Endometrium (tissue), 2 donors: ENCODE results near the gene SAMD8.
"Not testable (repeated sequence)": the region's sequence is repeated elsewhere in the genome, so short reads cannot be mapped to it uniquely, and the experiment has no call there.

Experiments
- FAIRE-seq: peaks from 2 replicates; lab custom pipeline; 2012; peaks lifted over from hg19 to GRCh38; lab: Jason Lieb, UNC
- donor health status: control.
- donor health status: control.

The SAMD8 gene

DNA sequence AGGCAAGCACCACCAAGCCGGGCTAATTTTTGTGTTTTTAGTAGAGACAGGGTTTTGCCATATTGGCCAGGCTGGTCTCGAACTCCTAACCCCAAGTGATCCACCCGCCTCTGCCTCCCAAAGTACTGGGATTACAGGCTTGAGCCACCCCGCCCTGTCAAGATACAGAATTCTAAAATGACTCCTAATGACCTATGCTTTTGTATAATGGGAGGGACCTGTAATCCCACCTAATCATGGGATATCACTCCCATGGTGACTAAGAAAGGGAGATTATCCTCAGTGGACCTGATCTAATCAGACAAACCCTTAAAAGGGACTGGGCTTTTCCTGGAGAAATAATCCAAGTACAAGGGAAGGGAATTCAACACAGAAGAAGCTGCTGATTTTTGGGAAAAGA, 28.8 kb downstream of the SAMD8 start:
- FAIRE-seq: no peak

DNA sequence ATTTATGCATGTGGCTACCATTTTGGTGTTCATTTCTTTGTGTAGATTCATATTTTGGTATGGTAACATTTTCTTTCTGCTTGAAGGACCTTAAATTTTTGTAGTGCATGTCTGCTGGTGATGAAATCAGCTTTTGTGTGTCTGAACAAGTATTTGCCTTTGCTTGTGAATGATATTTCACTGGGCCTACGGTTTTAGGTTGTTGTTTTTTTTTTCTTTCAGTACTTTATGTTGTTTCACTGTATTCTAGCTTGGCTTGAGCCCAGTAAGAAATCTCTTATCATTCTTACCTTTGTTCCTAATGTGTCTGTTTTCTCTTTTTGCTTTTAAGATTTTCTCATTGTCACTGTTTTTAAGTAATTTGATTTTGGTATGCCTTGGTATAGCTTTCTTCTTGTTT, 31.9 kb downstream of the SAMD8 start:
- FAIRE-seq: no peak

DNA sequence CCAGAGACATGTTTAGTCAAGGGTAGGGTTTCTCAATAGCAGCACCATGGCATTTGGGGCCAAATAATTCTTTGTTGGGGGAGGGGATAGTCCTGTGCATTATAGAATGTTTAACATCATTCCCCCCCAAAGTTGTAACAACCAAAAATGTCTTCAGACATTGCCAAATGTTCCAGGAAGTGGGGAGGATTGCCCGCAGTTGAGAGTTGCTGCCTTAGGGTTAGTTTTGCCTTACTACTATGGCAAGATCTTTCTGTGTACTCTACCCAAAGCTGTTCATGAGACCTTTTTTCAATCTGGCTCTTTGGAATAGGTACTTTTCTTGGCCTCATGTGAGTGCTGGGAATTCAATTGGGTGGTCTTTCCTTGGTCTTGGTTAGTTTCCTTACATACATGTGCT, 34.1 kb downstream of the SAMD8 start:
- FAIRE-seq: no peak

DNA sequence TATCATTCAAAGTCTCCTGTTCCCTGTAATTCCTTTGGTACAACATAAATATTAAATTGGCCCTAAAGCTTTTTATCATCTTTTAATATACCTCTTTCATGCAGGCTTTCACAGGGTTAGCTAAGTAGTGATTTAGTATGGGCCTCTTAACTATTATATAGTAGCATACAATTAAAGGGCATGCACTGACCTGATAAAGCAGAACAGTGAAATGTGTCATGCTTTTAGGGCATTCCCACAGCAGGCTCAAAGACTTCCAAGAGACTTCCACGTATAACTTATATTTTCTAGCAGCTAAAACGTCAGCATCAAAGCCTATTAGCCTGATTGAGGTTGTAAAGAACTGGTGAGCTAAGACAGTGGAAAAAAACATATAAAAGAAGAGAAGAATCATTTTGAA, 35.3 kb downstream of the SAMD8 start:
- FAIRE-seq: no peak

DNA sequence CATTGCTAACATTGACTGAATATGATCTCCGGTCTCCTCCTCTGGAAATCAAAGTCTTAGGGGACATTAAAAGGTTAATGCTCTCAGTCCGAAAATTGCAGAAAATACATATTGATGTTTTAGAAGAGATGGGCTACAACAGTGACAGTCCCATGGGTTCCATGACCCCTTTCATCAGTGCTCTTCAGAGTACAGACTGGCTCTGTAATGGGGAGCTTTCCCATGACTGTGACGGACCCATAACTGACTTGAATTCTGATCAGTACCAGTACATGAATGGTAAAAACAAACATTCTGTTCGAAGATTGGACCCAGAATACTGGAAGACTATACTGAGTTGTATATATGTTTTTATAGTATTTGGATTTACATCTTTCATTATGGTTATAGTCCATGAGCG, 39.2 kb downstream of the SAMD8 start:
- FAIRE-seq: no peak

DNA sequence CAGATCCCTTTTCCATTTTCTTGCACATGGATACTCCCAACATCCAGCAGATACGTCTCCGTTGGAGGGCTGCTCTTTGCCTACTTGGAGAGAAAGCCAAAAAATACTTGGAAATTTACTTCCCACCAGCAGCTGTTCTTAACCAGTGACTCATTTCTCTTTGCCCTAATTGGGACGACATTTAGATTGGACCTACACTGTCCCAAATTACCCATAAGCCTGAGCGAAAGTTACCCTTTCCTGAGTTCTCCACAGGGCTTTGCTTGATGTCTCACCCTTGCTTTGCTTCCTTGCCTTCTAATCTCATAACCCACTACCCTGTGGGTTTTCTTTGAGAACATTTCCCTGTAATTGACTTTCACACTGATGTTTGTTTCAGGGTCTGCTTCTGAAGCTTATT, 48.1 kb downstream of the SAMD8 start:
- no peak for FAIRE-seq

DNA sequence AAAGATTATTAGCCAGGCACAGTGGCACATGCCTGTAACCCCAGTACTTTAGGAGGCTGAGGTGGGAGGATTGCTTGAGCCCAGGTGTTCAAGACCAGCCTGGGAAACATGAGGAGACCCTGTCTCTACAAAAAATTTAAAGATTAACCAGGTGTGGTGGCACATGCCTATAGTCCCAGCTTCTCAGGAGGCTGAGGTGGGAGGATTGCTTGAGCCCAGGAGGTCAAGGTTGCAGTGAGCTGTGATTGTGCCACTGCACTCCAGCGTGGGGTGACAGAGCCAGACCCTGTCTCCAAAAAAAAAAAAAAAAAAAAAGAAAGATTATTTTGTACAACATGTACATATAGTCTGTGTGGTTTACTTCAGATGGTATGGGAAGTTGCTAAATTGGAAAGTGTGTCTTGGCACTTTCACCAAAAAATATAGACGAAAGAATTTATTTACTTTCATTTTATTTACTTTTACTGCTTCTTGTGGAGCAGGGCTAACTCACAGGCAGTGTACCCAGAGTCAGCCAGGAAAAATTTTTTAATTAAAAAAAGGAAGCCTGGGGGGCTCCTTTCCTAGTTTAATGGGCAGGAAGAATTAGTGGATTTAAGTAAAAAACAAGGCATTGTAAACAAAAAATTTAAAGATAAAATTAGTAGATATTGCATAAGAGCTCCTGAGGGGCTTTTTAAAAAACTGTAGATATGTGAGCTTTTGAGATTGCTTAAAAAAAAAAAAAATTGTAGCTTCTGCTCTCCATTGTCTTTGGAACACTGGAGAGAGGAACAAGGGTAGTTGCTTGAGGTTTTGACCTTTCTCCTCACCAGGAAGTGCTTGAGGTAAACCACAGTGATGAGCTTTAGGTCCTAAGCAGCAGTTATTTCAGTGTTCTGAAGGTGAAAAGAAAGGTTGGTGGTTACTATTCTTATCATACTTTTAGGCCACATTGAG, 54.5 kb downstream of the SAMD8 start:
- no peak for FAIRE-seq

DNA sequence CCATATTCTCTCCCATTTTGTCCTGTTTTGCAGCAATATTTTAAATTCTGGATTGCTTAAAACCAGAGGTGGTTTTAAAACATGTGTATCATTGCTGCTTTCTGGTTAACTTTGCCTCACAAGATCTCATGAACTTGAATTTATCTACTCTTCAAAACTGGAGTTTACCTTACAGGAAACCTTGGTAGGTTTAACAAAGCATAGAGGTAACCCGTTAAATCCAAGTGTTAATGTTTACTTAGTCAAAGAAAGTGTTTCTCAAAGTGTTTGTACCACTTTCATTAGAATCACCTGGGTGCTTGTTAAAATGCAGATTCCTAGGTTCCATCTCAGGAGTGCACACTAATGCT, 55.1 kb downstream of the SAMD8 start:
- no peak for FAIRE-seq

DNA sequence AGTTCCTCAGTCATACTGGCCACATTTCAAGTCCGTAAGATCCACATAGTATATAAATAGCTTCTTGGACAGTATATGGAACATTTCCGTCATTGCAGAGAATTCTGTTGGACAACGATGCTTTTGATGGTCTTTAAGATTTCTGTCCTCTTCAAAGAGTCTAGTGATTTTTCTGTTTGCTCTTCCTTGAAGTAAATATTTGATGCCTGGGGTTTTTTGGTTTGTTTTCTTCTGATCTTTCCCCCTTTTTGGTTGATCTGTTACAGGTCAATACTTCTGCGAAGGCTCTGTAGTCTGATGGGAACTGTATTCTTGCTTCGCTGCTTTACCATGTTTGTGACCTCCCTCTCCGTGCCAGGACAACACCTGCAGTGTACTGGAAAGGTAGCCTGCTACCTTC, 56.8 kb downstream of the SAMD8 start:
- no peak for FAIRE-seq

DNA sequence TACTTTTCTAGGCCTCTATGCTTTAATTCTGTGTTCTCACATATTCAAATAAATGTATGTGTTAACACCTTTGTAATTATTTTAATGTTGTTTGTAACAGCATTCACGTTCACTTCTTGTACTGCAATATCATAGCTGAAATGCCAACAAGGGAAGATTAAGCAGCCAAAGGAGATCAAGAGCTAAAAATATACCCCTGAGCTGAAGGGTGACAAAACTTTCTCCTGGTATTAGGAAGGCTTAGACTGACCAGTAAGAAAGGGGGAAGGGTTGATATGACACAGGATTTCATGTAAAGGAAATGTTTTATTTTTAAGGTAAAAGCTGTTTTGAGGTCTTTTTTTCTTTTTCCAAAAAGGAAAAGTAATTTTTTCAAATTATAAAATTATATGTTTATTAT, 58.8 kb downstream of the SAMD8 start:
- FAIRE-seq: peak; percentile 26

DNA sequence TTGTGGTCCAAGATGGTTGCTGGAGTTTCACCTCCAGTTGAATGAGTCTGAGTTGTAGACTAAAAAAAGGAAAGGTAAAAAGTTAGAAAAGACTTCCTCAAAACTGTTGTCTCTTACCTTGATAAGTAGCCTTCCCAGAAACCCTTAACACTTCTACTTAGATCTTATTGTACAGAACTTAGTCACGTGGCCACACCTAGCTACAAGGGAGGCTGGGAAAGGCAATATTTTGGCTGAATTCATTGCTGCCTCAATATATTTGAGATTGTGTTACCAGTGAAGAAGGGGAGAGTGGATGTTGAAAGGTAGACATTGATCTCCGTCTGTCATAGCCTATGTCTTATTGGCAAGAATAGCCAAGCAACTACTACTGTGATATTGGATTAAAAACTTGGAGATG, 63.6 kb downstream of the SAMD8 start:
- no peak for FAIRE-seq

DNA sequence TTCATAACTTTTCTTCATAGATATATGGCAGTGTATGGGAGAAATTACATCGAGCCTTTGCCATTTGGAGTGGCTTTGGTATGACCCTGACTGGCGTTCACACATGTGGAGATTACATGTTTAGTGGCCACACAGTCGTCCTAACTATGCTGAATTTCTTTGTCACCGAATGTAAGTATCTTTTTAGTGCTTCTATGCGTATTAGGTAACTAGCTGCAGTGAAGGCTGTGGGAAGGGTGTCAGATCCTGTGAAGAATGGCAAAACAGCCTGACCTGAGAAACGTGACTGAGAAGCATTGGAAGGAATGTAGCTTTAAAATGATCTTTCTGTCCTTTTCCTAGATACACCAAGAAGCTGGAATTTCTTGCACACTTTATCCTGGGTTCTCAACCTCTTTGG, 64.6 kb downstream of the SAMD8 start:
- no peak for FAIRE-seq

DNA sequence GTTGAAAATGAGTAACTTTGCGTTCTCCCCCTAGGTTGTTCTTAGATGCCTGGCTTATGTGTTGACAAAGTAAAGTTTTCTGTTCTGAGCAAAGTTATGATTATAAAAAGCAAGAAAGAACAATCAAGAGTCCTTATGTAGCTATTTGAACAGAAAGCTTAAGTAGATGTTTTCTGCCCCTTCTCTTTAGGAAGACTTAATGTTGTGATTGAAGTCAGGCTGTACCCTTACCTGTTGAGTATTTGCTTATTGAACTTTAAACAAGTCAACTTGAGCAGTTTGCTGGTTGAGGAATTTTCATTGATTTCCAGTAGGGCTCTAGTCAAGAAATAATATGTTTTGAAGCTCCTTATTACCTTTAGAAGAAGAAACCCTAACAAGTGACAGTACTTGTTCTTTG, 65.3 kb downstream of the SAMD8 start:
- no peak for FAIRE-seq

DNA sequence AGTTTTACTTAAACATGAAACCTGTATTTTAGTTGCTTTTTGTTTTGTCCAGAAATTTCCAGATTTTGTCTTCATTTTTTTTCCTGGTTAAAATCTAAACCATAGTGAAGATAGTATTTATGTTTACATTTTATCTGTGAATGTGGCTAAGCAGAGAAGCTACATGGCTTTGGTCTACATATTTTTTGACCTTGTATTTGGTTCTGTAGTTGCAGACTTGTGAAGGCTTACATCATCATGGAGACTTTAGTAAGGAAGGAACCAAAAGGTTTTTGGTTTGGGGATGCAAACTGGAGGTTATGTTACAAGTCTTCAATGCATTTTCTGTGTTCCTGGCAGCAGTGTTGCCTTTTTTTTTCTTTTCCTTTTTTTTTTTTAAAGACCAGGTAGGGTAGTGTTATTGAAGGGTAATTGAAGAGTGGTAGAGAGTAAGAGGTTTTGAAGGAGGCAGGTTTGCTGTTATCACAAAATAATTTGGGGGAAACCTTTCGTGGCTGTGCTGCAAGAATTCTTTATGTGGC, 68.3 kb downstream of the SAMD8 start:
- FAIRE-seq: peak; percentile 39

DNA sequence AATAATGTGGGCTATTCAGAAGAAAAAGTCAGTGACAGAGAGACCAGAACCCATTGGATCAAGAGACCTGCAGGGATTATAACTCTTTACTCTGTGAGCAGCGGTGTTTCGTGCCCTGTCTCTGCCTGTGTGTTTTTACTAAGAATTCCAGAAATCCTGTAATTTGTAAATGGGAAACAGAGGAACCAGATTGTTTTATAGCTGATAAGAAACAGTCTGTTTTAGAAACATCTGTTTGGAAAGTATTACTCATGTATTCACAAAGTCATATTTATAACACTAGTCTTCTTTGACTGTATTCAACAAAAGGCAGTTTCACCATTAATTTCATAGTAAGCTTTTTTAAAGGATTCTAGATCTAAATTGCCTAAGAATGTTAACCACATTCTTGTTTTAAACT, 69.1 kb downstream of the SAMD8 start:
- FAIRE-seq: peak; percentile 93

DNA sequence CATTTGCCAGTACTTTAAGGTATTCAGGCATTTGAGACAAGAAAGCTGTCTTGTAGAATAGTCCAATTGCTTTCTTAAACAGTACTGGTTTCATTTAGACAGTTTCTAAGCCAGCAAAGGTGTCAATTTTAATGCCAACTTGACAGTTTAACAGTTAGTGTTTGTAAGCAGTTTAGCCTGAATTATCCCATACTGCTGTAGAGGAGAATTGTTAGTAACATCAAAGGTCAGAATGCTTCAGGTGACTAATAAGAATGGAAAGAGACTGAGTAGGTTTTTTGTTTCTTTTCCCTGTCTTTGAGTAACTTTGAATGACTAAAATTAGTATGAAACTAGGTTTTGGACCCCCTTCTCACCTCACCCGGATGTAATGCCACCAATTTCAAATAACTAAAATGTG, 69.6 kb downstream of the SAMD8 start:
- no peak for FAIRE-seq

DNA sequence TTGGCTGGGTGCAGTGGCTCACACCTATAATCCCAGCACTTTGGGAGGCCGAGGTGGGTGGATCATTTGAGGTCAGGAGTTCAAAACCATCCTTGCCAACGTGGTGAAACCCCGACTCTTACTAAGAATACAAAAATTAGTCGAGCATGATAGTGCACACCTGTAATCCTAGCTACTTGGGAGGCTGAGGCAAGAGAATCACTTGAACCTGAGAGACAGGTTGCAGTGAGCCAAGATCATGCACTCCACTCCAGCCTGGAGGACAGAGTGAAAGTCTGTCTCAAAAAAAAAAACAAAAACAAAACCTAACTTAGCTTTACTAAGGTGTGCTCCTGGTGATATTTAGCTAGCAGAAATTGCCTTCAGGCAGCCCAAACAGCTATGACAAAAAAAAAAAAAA, 74.9 kb downstream of the SAMD8 start:
- FAIRE-seq: no peak

DNA sequence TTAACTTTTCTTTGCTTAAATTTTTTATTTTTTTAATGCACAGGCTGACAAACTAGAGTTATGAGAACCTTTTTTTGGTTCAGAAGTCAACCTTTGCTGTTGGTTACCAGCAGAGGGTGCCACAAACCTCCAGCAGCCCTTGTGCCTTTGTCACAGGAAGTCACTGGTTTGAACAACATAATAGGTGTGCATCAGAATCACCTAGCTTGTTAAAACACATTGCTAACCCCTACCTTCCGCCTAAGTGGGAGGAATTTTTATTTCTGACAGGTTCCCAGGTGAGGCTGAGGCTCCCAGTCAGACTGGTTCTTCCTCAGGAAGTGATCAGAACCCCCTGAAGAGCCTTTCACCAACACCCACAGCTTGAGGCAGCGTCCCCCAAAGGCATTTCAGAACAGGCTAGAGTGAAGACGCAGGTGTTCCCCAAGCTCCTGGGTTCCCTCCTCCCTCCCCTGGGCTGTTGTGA, 76.5 kb downstream of the SAMD8 start:
- no peak for FAIRE-seq

DNA sequence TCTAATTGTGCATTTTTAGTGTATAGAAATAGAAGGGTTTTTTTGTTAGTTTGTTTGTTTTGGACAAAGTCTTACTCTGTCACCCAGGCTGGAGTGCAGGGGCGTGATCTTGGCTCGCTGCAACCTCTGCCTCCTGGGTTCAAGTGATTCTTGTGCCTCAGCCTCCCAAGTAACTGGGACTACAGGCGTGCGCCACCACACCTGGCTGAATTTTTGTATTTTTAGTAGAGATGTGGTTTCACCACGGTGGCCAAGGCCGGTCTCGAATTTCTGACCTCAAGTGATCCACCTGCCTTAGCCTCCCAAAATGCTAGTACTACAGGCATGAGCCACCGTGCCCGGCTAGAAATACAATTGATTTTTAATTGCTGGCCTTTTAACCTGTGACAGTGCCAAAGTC, 77.1 kb downstream of the SAMD8 start:
- FAIRE-seq: not testable (repeated sequence)

DNA sequence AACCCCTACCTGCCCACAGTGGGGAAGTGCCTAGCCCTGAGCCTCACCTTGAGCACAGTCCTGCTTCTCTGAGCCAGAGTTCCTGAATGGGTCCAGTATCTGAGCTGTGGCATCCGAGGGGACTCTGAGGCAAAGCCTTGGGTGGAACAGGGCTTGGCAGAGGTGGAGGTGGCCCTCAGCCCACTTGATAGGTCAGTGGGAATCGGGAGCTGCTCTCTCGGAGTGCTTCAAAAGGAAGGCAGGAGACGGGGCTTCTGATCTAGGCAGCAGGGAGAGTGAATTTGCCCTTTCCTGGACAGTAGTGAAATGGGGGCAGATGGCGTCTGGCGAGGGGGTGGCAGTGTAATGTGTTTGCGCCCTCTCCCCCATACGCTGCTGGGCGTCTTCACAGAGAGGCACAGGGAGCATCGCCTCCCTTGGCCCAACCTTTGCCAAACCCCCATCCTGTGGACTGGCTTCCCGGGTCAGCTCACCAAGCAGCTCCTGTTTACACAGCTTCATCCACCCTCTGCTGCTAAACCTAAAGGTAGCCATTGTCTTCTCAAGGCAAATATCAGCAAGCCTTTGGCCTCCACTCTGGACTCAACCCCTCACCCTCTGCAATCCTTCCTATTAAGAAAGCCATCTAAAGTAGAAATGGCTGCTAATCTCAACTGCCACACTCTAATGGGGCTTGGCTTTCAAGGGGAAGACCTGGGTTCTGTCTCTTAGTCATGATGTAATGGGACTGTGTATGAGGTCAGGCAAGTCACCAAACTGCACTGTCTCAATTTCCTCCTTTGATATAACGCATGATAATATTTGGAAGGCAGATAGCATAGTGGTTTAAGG, 78.0 kb downstream of the SAMD8 start:
- FAIRE-seq: no peak

DNA sequence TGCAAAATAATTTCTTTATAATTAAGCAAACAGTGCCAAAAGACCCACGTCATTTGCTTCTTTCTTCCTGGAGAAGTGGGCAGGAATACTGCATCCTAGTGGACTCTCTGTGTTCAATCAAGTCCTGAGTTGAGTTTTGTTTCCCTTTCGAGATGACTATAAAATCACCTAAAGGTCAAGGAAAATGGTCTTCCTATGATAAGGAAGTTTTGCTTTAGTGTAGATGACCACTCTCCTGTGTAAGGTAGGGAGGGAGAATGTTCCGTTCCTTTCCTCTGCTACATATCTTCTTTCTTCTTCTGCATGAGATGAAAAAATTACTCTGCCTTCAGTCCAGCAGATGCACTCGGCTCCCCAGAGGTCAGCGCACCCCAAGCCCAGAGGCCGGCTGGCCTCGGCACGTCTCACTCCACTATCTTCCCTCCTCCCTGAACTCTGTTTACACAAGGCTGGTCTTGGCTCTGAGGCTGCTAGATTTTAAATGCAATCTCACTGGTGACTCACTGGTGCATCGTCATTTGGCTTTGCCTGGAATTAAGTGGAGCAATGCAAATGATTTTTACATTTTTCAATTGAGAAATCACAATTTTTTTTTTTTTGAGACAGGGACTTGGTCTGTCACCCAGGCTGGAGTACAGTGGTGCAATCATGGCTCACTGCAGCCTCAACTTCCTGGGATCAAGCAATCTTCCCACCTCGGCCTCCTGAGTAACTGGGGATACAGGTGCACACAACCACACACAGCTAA, 80.5 kb downstream of the SAMD8 start:
- FAIRE-seq: no peak

DNA sequence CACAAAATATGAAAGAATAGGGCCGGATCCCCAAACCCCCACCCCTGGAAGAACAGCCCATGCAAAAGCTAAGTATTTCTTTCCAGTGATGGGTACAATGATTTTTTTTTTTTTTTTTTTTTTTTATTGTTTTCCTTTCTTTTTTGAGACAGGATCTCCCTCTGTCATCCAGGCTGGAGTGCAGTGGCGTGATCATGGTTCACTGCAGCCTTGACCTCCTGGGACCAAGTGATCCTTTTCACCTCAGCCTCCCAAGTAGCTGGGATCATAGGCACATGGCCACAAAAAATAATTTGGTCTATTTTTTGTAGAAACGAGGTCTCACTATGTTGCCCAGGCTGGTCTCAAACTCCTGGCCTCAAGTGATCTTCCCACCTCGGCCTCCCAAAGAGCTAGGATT, 83.2 kb downstream of the SAMD8 start:
- not testable (repeated sequence) for FAIRE-seq
